Breast epithelium (tissue), 3 donors: ENCODE measurements around the gene DDC.

Source experiments
- POLR2A ChIP-seq: fragments of 450-650 bp; IDR thresholded peaks from one replicate; pipeline ENCODE4 v1.6.1; 2016; ENCODE audit warnings: antibody characterized with exemption, mild to moderate bottlenecking, moderate library complexity
- TF ChIP-seq, protein P1 (sequence below), 3 donors: fragments of 450-650 bp; IDR thresholded peaks; one replicate each; pipeline ENCODE4 v1.5.1; 2016 to 2017; ENCODE audit warnings: antibody characterized with exemption in 3 of 3, mild to moderate bottlenecking in 3 of 3, moderate library complexity in 3 of 3

DNA sequence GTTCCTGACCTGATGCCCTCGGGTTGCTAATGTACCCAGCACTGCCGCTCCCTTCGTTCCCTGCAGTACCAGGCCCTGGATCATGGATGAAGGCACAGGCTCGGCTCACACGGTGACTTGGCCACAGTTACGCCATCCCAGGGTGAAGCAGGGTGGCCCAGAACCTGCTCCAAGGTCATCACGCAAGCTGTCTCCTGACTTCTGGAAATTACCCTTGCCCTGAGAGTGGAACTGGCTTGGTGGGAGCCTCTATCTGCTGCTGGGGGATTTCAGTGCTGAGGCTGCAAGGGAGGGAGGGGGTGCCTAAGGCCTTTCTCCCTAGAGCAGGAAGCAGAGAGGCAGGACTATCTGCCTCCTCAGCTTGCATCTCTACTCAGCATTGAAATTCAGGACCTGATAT, 151.6 kb downstream of the DDC start:
- TF ChIP-seq, protein P1, sequence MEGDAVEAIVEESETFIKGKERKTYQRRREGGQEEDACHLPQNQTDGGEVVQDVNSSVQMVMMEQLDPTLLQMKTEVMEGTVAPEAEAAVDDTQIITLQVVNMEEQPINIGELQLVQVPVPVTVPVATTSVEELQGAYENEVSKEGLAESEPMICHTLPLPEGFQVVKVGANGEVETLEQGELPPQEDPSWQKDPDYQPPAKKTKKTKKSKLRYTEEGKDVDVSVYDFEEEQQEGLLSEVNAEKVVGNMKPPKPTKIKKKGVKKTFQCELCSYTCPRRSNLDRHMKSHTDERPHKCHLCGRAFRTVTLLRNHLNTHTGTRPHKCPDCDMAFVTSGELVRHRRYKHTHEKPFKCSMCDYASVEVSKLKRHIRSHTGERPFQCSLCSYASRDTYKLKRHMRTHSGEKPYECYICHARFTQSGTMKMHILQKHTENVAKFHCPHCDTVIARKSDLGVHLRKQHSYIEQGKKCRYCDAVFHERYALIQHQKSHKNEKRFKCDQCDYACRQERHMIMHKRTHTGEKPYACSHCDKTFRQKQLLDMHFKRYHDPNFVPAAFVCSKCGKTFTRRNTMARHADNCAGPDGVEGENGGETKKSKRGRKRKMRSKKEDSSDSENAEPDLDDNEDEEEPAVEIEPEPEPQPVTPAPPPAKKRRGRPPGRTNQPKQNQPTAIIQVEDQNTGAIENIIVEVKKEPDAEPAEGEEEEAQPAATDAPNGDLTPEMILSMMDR (IDR thresholded peaks at IDR 0.05) = no peak
- TF ChIP-seq POLR2A = no peak
